ENCODE data around the gene ARL6IP6. TPM values are rescaled to one million over a fixed set of nuclear protein-coding genes. Genes with fewer than 3 reads are reported as not detected.

Gene ARL6IP6
- total and polyA plus RNA-seq, 2 of the 13 experiments (the other 11 are each of a cell fraction or from before 2014, with no cell fraction given), result 45.0 to 65.9 TPM

- TF ChIP-seq ZSCAN25 (CRISPR knock-in tag; IDR thresholded peaks at IDR 0.05), result peak; percentile 92
- peak; percentile 17; the same call in 1 of the 2 replicates for TF ChIP-seq SNAPC5 (CRISPR knock-in tag; IDR thresholded peaks at IDR 0.05; ENCODE audit: borderline replicate concordance)
- no peak for TF ChIP-seq CEBPZ (IDR thresholded peaks at IDR 0.05; ENCODE audit: low read length)
- no peak for TF ChIP-seq TEAD2 (CRISPR knock-in tag; IDR thresholded peaks at IDR 0.05)
- peak; percentile 63; the same call in 1 of the 2 replicates for TF ChIP-seq KDM5B (CRISPR knock-in tag; IDR thresholded peaks at IDR 0.05; ENCODE audit: borderline replicate concordance)
- peak in 1 of 2 experiments; percentile 70; a peak in 2 of 4 replicates for TF ChIP-seq ATF4 (CRISPR knock-in tag; IDR thresholded peaks at IDR 0.05)
- peak; percentile 77 for TF ChIP-seq SSRP1 (CRISPR knock-in tag; IDR thresholded peaks at IDR 0.05)
- TF ChIP-seq WIZ (CRISPR knock-in tag; IDR thresholded peaks at IDR 0.05), result peak; percentile 95
- peak; percentile 12; the same call in 1 of the 2 replicates for TF ChIP-seq BHLHE40 (IDR thresholded peaks at IDR 0.05; ENCODE audit: low read length)
- TF ChIP-seq ZBTB4 (CRISPR knock-in tag; IDR thresholded peaks at IDR 0.05; ENCODE audit: borderline replicate concordance), result 0 out of 2 replicates have a peak, but pooled peaks have one; percentile 32
- TF ChIP-seq SMAD1 (CRISPR knock-in tag; IDR thresholded peaks at IDR 0.05; ENCODE audit: borderline replicate concordance, low read depth), result peak; percentile 71; the same call in 1 of the 2 replicates
- TF ChIP-seq NONO (IDR thresholded peaks at IDR 0.05), result no peak
- peak; percentile 92 for TF ChIP-seq NONO (CRISPR knock-in tag; conservative IDR thresholded peaks at IDR 0.05)
- TF ChIP-seq, protein P1, sequence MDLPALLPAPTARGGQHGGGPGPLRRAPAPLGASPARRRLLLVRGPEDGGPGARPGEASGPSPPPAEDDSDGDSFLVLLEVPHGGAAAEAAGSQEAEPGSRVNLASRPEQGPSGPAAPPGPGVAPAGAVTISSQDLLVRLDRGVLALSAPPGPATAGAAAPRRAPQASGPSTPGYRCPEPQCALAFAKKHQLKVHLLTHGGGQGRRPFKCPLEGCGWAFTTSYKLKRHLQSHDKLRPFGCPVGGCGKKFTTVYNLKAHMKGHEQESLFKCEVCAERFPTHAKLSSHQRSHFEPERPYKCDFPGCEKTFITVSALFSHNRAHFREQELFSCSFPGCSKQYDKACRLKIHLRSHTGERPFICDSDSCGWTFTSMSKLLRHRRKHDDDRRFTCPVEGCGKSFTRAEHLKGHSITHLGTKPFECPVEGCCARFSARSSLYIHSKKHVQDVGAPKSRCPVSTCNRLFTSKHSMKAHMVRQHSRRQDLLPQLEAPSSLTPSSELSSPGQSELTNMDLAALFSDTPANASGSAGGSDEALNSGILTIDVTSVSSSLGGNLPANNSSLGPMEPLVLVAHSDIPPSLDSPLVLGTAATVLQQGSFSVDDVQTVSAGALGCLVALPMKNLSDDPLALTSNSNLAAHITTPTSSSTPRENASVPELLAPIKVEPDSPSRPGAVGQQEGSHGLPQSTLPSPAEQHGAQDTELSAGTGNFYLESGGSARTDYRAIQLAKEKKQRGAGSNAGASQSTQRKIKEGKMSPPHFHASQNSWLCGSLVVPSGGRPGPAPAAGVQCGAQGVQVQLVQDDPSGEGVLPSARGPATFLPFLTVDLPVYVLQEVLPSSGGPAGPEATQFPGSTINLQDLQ (CRISPR knock-in tag; IDR thresholded peaks at IDR 0.05), result 0 out of 2 replicates have a peak, but pooled peaks have one; percentile 56
- peak; percentile 87; the same call in 1 of the 2 replicates for TF ChIP-seq IRX3 (CRISPR knock-in tag; IDR thresholded peaks at IDR 0.05; ENCODE audit: borderline replicate concordance, low read depth)
- TF ChIP-seq ZNF33B (CRISPR knock-in tag; IDR thresholded peaks at IDR 0.05), result peak; percentile 91; the same call in 1 of the 2 replicates
- no peak for TF ChIP-seq RCOR2 (CRISPR knock-in tag; IDR thresholded peaks at IDR 0.05)
- peak; percentile 96 for TF ChIP-seq SPEN (CRISPR knock-in tag; IDR thresholded peaks at IDR 0.05; ENCODE audit: low read depth)
Observed at GRCh38 chr2:152717228-152718075, 968 bp upstream of the ARL6IP6 start, which contains the start of gene PRPF40A (continued).
